ENCODE results near the gene EFCAB14.

The EFCAB14 gene

DNA sequence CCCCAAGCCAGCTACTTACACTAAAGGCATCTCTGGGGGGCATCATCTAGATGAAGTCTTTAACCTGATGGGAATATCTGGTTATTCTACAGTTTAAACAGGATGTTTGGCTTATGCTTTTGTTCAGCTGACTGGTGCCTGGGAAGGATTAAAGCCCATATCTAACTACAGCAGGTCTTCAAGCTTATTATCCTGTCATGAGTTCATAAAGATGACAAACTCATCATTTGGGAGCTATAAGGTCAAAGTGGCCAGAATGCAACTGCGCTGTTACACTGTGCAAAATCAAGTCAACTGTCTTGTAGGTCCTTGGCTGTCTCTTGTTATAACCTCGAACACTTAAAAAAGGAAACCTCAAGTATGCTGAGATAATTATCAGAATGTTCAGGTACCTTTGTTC, 83.7 kb downstream of the EFCAB14 start:
- H3K36me3 ChIP-seq (ENCODE audit: control insufficient read depth in 2 of 2, insufficient read depth in 2 of 2, low read length in 2 of 2), result peaks cover 33 to 48% of the 10 kb centered on the region in 2 donors

DNA sequence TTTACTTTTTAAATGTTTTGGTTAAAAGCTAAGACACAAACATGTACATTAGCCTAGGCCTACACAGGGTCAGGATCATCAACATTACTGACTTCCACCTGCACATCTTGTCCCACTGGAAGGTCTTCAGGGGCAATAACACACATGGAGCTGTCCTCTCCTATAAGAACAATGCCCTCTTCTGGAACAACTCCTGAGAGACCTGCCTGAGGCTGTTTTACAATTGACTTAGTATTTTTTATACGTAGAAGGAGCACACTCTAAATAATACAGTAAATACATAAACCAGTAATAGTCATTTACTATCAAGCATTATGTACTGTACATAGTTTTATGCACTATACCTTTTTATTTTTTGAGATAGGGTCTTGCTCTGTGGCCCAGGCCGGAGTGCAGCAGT, 88.2 kb downstream of the EFCAB14 start:
- Histone ChIP-seq H3K27me3 (ENCODE audit: control insufficient read depth in 2 of 2, insufficient read depth in 2 of 2, low read length in 2 of 2) (no peaks in the 10 kb centered on the region), H3K27ac (ENCODE audit: low read depth in 2 of 2, low read length in 2 of 2) (no peak overlapping the region), H3K9me3 (ENCODE audit: control insufficient read depth in 2 of 2, low read length in 2 of 2) (no peaks in the 10 kb centered on the region), H3K4me1 (ENCODE audit: control insufficient read depth in 2 of 2, insufficient read depth in 2 of 2, low read length in 2 of 2) (no peaks in the 10 kb centered on the region), H3K4me3 (ENCODE audit: low read length in 2 of 2) (no peak overlapping the region), H3K36me3 (ENCODE audit: control insufficient read depth in 2 of 2, insufficient read depth in 2 of 2, low read length in 2 of 2) (peaks cover 30 to 38% of the 10 kb centered on the region in 2 donors), H3K9ac (ENCODE audit: low read depth in 1 of 2, low read length in 2 of 2) (no peak overlapping the region)

More for the DNA sequence above, 83.7 kb downstream of the EFCAB14 start:
- no peak overlapping the region for H3K9ac ChIP-seq (ENCODE audit: low read depth in 1 of 2, low read length in 2 of 2)
- no peak overlapping the region for H3K27ac ChIP-seq (ENCODE audit: low read depth in 2 of 2, low read length in 2 of 2)
- H3K27me3 ChIP-seq (ENCODE audit: control insufficient read depth in 2 of 2, insufficient read depth in 2 of 2, low read length in 2 of 2), result no peaks in the 10 kb centered on the region
- H3K4me3 ChIP-seq (ENCODE audit: low read length in 2 of 2), result no peak overlapping the region
- H3K9me3 ChIP-seq (ENCODE audit: control insufficient read depth in 2 of 2, low read length in 2 of 2), result no peaks in the 10 kb centered on the region
- H3K4me1 ChIP-seq (ENCODE audit: control insufficient read depth in 2 of 2, insufficient read depth in 2 of 2, low read length in 2 of 2), result peaks cover 0 to 4% of the 10 kb centered on the region in 2 donors
